ENCODE results near the gene NXT1.
A peak's percentile ranks its signal among the peaks of the same experiment; 100 is the strongest.
"Not testable (repeated sequence)": the region's sequence is repeated elsewhere in the genome, so short reads cannot be mapped to it uniquely, and the experiment has no call there.

The NXT1 gene

GRCh38 chr20:23302801-23303200 is 47.8 kb upstream of the NXT1 start:
- no peak overlapping the region for H3K9ac ChIP-seq (ENCODE audit: low read depth, low read length)
- TF ChIP-seq EZH2 (IDR thresholded peaks at IDR 0.05; ENCODE audit: borderline replicate concordance, low read depth, low read length, severe bottlenecking) = no peak
- H3K27ac ChIP-seq (ENCODE audit: low read length) = no peak overlapping the region
- H3K4me2 ChIP-seq (ENCODE audit: insufficient read depth, low read length) = no peak overlapping the region
- H4K20me1 ChIP-seq (ENCODE audit: insufficient read depth, low read length) = no peaks in the 10 kb centered on the region
- H3K27me3 ChIP-seq (ENCODE audit: insufficient read depth, low read length, poor library complexity) = no peaks in the 10 kb centered on the region
- no peaks in the 10 kb centered on the region for H3K4me1 ChIP-seq (ENCODE audit: insufficient read depth, low read length)
- H3K79me2 ChIP-seq (ENCODE audit: insufficient read depth, low read length) = no peaks in the 10 kb centered on the region
- H3K4me3 ChIP-seq (ENCODE audit: low read depth in 1 of 2, low read length in 2 of 2) = no peak overlapping the region
- H3K36me3 ChIP-seq (ENCODE audit: insufficient read depth, low read length) = no peaks in the 10 kb centered on the region
- no peak for DNase-seq
- no peak overlapping the region for H2AFZ ChIP-seq (ENCODE audit: low read depth, low read length)
- ATAC-seq (ENCODE audit: insufficient read depth, low read depth) = no peak
- no peaks in the 10 kb centered on the region for H3K9me3 ChIP-seq (ENCODE audit: insufficient read depth, low read length, severe bottlenecking)

- no peak overlapping the region for H3K4me2 ChIP-seq (ENCODE audit: insufficient read depth, low read length)
- H3K9me3 ChIP-seq (ENCODE audit: insufficient read depth, low read length, severe bottlenecking) = no peaks in the 10 kb centered on the region
- H2AFZ ChIP-seq (ENCODE audit: low read depth, low read length) = no peak overlapping the region
- no peaks in the 10 kb centered on the region for H4K20me1 ChIP-seq (ENCODE audit: insufficient read depth, low read length)
- H3K4me1 ChIP-seq (ENCODE audit: insufficient read depth, low read length) = no peaks in the 10 kb centered on the region
- H3K9ac ChIP-seq (ENCODE audit: low read depth, low read length) = no peak overlapping the region
- no peak overlapping the region for H3K4me3 ChIP-seq (ENCODE audit: low read depth in 1 of 2, low read length in 2 of 2)
- TF ChIP-seq EZH2 (IDR thresholded peaks at IDR 0.05; ENCODE audit: borderline replicate concordance, low read depth, low read length, severe bottlenecking) = no peak
- TF ChIP-seq CTCF (IDR thresholded peaks at IDR 0.05; ENCODE audit: borderline replicate concordance, extremely low read depth, low read length, poor library complexity, severe bottlenecking) = no peak
- H3K36me3 ChIP-seq (ENCODE audit: insufficient read depth, low read length) = no peaks in the 10 kb centered on the region
- ATAC-seq (ENCODE audit: insufficient read depth, low read depth) = no peak
- no peaks in the 10 kb centered on the region for H3K27me3 ChIP-seq (ENCODE audit: insufficient read depth, low read length, poor library complexity)
- no peak for DNase-seq
- H3K27ac ChIP-seq (ENCODE audit: low read length) = no peak overlapping the region
- H3K79me2 ChIP-seq (ENCODE audit: insufficient read depth, low read length) = no peaks in the 10 kb centered on the region
These were observed 47.1 kb upstream of the NXT1 start for GRCh38 chr20:23303325-23304102.

- Histone ChIP-seq H3K27ac (ENCODE audit: low read length) (no peak overlapping the region), H3K4me3 (ENCODE audit: low read depth in 1 of 2, low read length in 2 of 2) (no peak overlapping the region), H3K27me3 (ENCODE audit: insufficient read depth, low read length, poor library complexity) (no peaks in the 10 kb centered on the region), H3K9me3 (ENCODE audit: insufficient read depth, low read length, severe bottlenecking) (no peaks in the 10 kb centered on the region), H2AFZ (ENCODE audit: low read depth, low read length) (0 out of 2 replicates have a peak overlapping the region, but pooled peaks have one; percentile 11), H4K20me1 (ENCODE audit: insufficient read depth, low read length) (no peaks in the 10 kb centered on the region), H3K9ac (ENCODE audit: low read depth, low read length) (no peak overlapping the region), H3K4me1 (ENCODE audit: insufficient read depth, low read length) (no peaks in the 10 kb centered on the region), H3K36me3 (ENCODE audit: insufficient read depth, low read length) (no peaks in the 10 kb centered on the region), H3K79me2 (ENCODE audit: insufficient read depth, low read length) (no peaks in the 10 kb centered on the region), H3K4me2 (ENCODE audit: insufficient read depth, low read length) (no peak overlapping the region)
- TF ChIP-seq EZH2 (IDR thresholded peaks at IDR 0.05; ENCODE audit: borderline replicate concordance, low read depth, low read length, severe bottlenecking) = no peak
- ATAC-seq (ENCODE audit: insufficient read depth, low read depth) = no peak
- DNase-seq = no peak
These were observed 46.0 kb upstream of the NXT1 start for GRCh38 chr20:23304616-23305015.

- no peak overlapping the region for H3K27ac ChIP-seq (ENCODE audit: low read length)
These were observed 45.5 kb upstream of the NXT1 start for GRCh38 chr20:23305098-23305497.

GRCh38 chr20:23307393-23307792 is 43.2 kb upstream of the NXT1 start:
- not testable (repeated sequence) for H3K9ac ChIP-seq (ENCODE audit: low read depth, low read length); H3K27ac ChIP-seq (ENCODE audit: low read length); H3K27me3 ChIP-seq (ENCODE audit: insufficient read depth, low read length, poor library complexity); H3K4me3 ChIP-seq (ENCODE audit: low read depth in 1 of 2, low read length in 2 of 2); H4K20me1 ChIP-seq (ENCODE audit: insufficient read depth, low read length); H3K79me2 ChIP-seq (ENCODE audit: insufficient read depth, low read length); H3K4me2 ChIP-seq (ENCODE audit: insufficient read depth, low read length); ATAC-seq (ENCODE audit: insufficient read depth, low read depth); H3K36me3 ChIP-seq (ENCODE audit: insufficient read depth, low read length); H3K4me1 ChIP-seq (ENCODE audit: insufficient read depth, low read length); H3K9me3 ChIP-seq (ENCODE audit: insufficient read depth, low read length, severe bottlenecking); DNase-seq; H2AFZ ChIP-seq (ENCODE audit: low read depth, low read length)

More at GRCh38 chr20:23305098-23305497, 45.5 kb upstream of the NXT1 start:
- Histone ChIP-seq H3K9ac (ENCODE audit: low read depth, low read length) (no peak overlapping the region), H4K20me1 (ENCODE audit: insufficient read depth, low read length) (no peaks in the 10 kb centered on the region), H3K79me2 (ENCODE audit: insufficient read depth, low read length) (no peaks in the 10 kb centered on the region), H3K27me3 (ENCODE audit: insufficient read depth, low read length, poor library complexity) (no peaks in the 10 kb centered on the region), H2AFZ (ENCODE audit: low read depth, low read length) (no peak overlapping the region), H3K36me3 (ENCODE audit: insufficient read depth, low read length) (no peaks in the 10 kb centered on the region), H3K4me1 (ENCODE audit: insufficient read depth, low read length) (no peaks in the 10 kb centered on the region), H3K9me3 (ENCODE audit: insufficient read depth, low read length, severe bottlenecking) (no peaks in the 10 kb centered on the region), H3K4me3 (ENCODE audit: low read depth in 1 of 2, low read length in 2 of 2) (no peak overlapping the region), H3K4me2 (ENCODE audit: insufficient read depth, low read length) (no peak overlapping the region)
- DNase-seq (peak; percentile 26), ATAC-seq (ENCODE audit: insufficient read depth, low read depth) (peak; percentile 76)
- TF ChIP-seq CTCF (IDR thresholded peaks at IDR 0.05; ENCODE audit: borderline replicate concordance, extremely low read depth, low read length, poor library complexity, severe bottlenecking) (no peak), EZH2 (IDR thresholded peaks at IDR 0.05; ENCODE audit: borderline replicate concordance, low read depth, low read length, severe bottlenecking) (no peak)

Measured in DND-41 (cell line).